Breast epithelium (tissue), 4 donors: ENCODE measurements around the gene INSIG1. TPM values are rescaled to one million over a fixed set of nuclear protein-coding genes. Genes with fewer than 3 reads are reported as not detected.

Experiments used
- DNase-seq, 2 donors: peaks; one replicate each; pipeline ENCODE4 v3.0.0-alpha.2; 2019; ENCODE audit warnings: low spot score in 2 of 2
- H3K27ac ChIP-seq, 2 donors: fragments of 200-600 bp; sonication (generic) in 1 of 2; one replicate each; pipeline ENCODE4 v1.5.1; 2016 to 2019; ENCODE audit warnings: mild to moderate bottlenecking in 1 of 2
- H3K27me3 ChIP-seq, 2 donors: fragments of 200-600 bp; sonication (generic) in 1 of 2; one replicate each; pipeline versions ENCODE4 v1.5.1 to v1.6.0; 2017 to 2019; ENCODE audit warnings: control low read depth in 1 of 2, mild to moderate bottlenecking in 1 of 2
- H3K36me3 ChIP-seq: fragments of 200-600 bp; one replicate; pipeline ENCODE4 v1.5.1; 2019
- H3K4me1 ChIP-seq, 2 donors: fragments of 200-600 bp; sonication (generic); one replicate each; pipeline ENCODE4 v1.5.1; 2016 to 2019; ENCODE audit warnings: control low read depth in 1 of 2
- H3K4me3 ChIP-seq, 3 donors: fragments of 200-600 bp; sonication (generic); 1 replicate in 2 of 3; 2 replicates in 1 of 3; pipeline ENCODE4 v1.5.1; 2016 to 2019; ENCODE audit warnings: mild to moderate bottlenecking in 3 of 3, moderate library complexity in 2 of 3
- H3K9me3 ChIP-seq, 2 donors: fragments of 200-600 bp; sonication (generic) in 1 of 2; one replicate each; pipeline ENCODE4 v1.5.1; 2016 to 2019; ENCODE audit warnings: control low read depth in 1 of 2
- POLR2A ChIP-seq: fragments of 450-650 bp; IDR thresholded peaks from one replicate; pipeline ENCODE4 v1.6.1; 2016; ENCODE audit warnings: antibody characterized with exemption, mild to moderate bottlenecking, moderate library complexity
- POLR2AphosphoS5 ChIP-seq, 3 donors: sonication (generic); formaldehyde crosslinking; IDR thresholded peaks; one replicate each; pipeline ENCODE4 v1.6.1; 2017; ENCODE audit warnings: antibody characterized with exemption in 3 of 3
- intact Hi-C: fragments of 100-400 bp; cut with DNase I; formaldehyde crosslinking; loops from one replicate; pipeline ENCODE4 v1.15.1; 2023; ENCODE audit warnings: low total_unique reads
- total RNA-seq, 3 donors: library from RNA; depleted of rRNA; stranded (reverse); fragments of >200 nt; gene quantifications; one replicate each; pipeline ENCODE4 v1.1.0, GENCODE V29; 2016
- TF ChIP-seq, protein P1 (sequence below), 3 donors: fragments of 450-650 bp; IDR thresholded peaks; one replicate each; pipeline ENCODE4 v1.5.1; 2016 to 2017; ENCODE audit warnings: antibody characterized with exemption in 3 of 3, mild to moderate bottlenecking in 3 of 3, moderate library complexity in 3 of 3

Gene INSIG1
- total RNA-seq, 3 donors from 2014 or later = 37.0 to 89.6 (median 66.0) TPM

- Histone ChIP-seq H3K27me3 (no peaks in the 10 kb centered on the region), H3K4me1 (no peaks in the 10 kb centered on the region), H3K4me3 (no peak overlapping the region), H3K27ac (no peak overlapping the region), H3K36me3 (no peaks in the 10 kb centered on the region), H3K9me3 (no peaks in the 10 kb centered on the region)
- no peak for TF ChIP-seq POLR2A
- no peak for TF ChIP-seq POLR2AphosphoS5 (IDR thresholded peaks at IDR 0.05)
- TF ChIP-seq, protein P1, sequence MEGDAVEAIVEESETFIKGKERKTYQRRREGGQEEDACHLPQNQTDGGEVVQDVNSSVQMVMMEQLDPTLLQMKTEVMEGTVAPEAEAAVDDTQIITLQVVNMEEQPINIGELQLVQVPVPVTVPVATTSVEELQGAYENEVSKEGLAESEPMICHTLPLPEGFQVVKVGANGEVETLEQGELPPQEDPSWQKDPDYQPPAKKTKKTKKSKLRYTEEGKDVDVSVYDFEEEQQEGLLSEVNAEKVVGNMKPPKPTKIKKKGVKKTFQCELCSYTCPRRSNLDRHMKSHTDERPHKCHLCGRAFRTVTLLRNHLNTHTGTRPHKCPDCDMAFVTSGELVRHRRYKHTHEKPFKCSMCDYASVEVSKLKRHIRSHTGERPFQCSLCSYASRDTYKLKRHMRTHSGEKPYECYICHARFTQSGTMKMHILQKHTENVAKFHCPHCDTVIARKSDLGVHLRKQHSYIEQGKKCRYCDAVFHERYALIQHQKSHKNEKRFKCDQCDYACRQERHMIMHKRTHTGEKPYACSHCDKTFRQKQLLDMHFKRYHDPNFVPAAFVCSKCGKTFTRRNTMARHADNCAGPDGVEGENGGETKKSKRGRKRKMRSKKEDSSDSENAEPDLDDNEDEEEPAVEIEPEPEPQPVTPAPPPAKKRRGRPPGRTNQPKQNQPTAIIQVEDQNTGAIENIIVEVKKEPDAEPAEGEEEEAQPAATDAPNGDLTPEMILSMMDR (IDR thresholded peaks at IDR 0.05) = no peak
- intact Hi-C loops = no loop called here
- DNase-seq = no peak
These were observed 15.0 kb downstream of the INSIG1 start for GRCh38 chr7:155312633-155313032.

- Histone ChIP-seq H3K27ac (no peak overlapping the region), H3K9me3 (no peaks in the 10 kb centered on the region), H3K4me3 (no peak overlapping the region), H3K36me3 (no peaks in the 10 kb centered on the region), H3K4me1 (no peaks in the 10 kb centered on the region), H3K27me3 (no peaks in the 10 kb centered on the region)
- no peak for TF ChIP-seq POLR2AphosphoS5 (IDR thresholded peaks at IDR 0.05)
- TF ChIP-seq POLR2A = no peak
- TF ChIP-seq, protein P1 (IDR thresholded peaks at IDR 0.05) = no peak
- DNase-seq = no peak
- intact Hi-C loops = no loop called here
These were observed 15.4 kb downstream of the INSIG1 start for GRCh38 chr7:155313096-155313495.

GRCh38 chr7:155315977-155316376 lies 18.3 kb downstream of the INSIG1 start:
- TF ChIP-seq POLR2AphosphoS5 (IDR thresholded peaks at IDR 0.05) (no peak), POLR2A (no peak)
- TF ChIP-seq, protein P1 (IDR thresholded peaks at IDR 0.05) = no peak
- no peaks in the 10 kb centered on the region for H3K4me1 ChIP-seq
- no peak overlapping the region for H3K27ac ChIP-seq
- H3K27me3 ChIP-seq = no peaks in the 10 kb centered on the region
- DNase-seq = no peak
- no peak overlapping the region for H3K4me3 ChIP-seq
- no peaks in the 10 kb centered on the region for H3K36me3 ChIP-seq
- no peaks in the 10 kb centered on the region for H3K9me3 ChIP-seq
- intact Hi-C loops = no loop called here

- no peaks in the 10 kb centered on the region for H3K9me3 ChIP-seq
- H3K27ac ChIP-seq = no peak overlapping the region
- H3K36me3 ChIP-seq = no peaks in the 10 kb centered on the region
- DNase-seq = no peak
- H3K27me3 ChIP-seq = no peaks in the 10 kb centered on the region
- H3K4me1 ChIP-seq = no peaks in the 10 kb centered on the region
- TF ChIP-seq POLR2AphosphoS5 (IDR thresholded peaks at IDR 0.05) (no peak), POLR2A (no peak)
- TF ChIP-seq, protein P1 (IDR thresholded peaks at IDR 0.05) = no peak
- H3K4me3 ChIP-seq = no peak overlapping the region
- intact Hi-C loops = loop anchor here (1.0 kb wide), 1 partner anchor 9 kb away; no protein-coding TSS in a partner anchor
These were observed 18.9 kb downstream of the INSIG1 start for GRCh38 chr7:155316427-155317113.

DNA sequence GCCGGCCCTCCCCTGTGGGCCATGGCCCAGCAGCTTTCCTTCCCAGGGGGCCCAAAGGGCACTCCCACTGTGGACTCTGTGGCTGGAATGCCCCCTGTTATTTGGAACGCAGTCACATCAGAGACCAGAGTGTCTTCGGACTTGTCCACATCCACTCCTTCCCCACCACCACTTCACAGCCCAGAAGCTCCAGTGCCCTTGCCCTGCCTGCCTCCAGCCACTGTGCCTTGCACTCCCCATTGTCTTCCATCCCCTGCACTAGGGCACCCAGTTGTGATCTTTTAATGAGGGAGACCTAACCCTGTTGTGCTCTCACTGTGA lies 19.4 kb downstream of the INSIG1 start:
- no peaks in the 10 kb centered on the region for H3K9me3 ChIP-seq
- TF ChIP-seq POLR2AphosphoS5 (IDR thresholded peaks at IDR 0.05) (no peak), POLR2A (no peak)
- TF ChIP-seq, protein P1 (IDR thresholded peaks at IDR 0.05) = no peak
- no peaks in the 10 kb centered on the region for H3K27me3 ChIP-seq
- no peak overlapping the region for H3K27ac ChIP-seq
- intact Hi-C loops = loop anchor here (1.0 kb wide), 1 partner anchor 8 kb away; no protein-coding TSS in a partner anchor
- no peak for DNase-seq
- no peaks in the 10 kb centered on the region for H3K36me3 ChIP-seq
- H3K4me1 ChIP-seq = no peaks in the 10 kb centered on the region
- H3K4me3 ChIP-seq = no peak overlapping the region
